ENCODE results near the gene ADGRD2.

- TF ChIP-seq CTCF (IDR thresholded peaks at IDR 0.05) (no peak), POLR2AphosphoS5 (IDR thresholded peaks at IDR 0.05) (no peak), POLR2A (IDR thresholded peaks at IDR 0.05) (no peak)
These were observed 32.3 kb downstream of the ADGRD2 start for GRCh38 chr9:124482431-124483031.

All from breast epithelium (tissue), 3 donors.